GM12892 (cell line): ENCODE data around the gene CAMK2B.
"Not testable (repeated sequence)": the region's sequence is repeated elsewhere in the genome, so short reads cannot be mapped to it uniquely, and the experiment has no call there.

ENCODE experiments used
- DNase-seq: peaks from one replicate; pipeline ENCODE4 v3.0.0; 2011; ENCODE audit not compliant: insufficient read length
- FAIRE-seq: peaks from 2 replicates; lab custom pipeline; 2011; peaks lifted over from hg19 to GRCh38; lab: Jason Lieb, UNC
- POLR2A ChIP-seq: IDR thresholded peaks from 2 replicates; pipeline ENCODE4 v1.6.1; 2011; ENCODE audit warnings: low read depth, low read length, control low read depth
- POLR2AphosphoS5 ChIP-seq: IDR thresholded peaks from 2 replicates; pipeline ENCODE4 v1.6.1; 2011; ENCODE audit warnings: low read depth, low read length, control low read depth
- TAF1 ChIP-seq: IDR thresholded peaks from 2 replicates; pipeline ENCODE4 v1.6.1; 2011; ENCODE audit warnings: low read depth, mild to moderate bottlenecking, control low read depth, low read length, borderline replicate concordance

Gene CAMK2B

GRCh38 chr7:44212018-44212417 lies 113.4 kb downstream of the CAMK2B start:
- TF ChIP-seq TAF1, result no peak
- TF ChIP-seq POLR2A, result no peak
- TF ChIP-seq POLR2AphosphoS5, result no peak
- DNase-seq, result no peak
- no peak for FAIRE-seq

GRCh38 chr7:44211126-44211675 lies 114.2 kb downstream of the CAMK2B start:
- FAIRE-seq (no peak), DNase-seq (no peak)
- TF ChIP-seq POLR2A (no peak), TAF1 (no peak), POLR2AphosphoS5 (no peak)

GRCh38 chr7:44210107-44210506 lies 115.3 kb downstream of the CAMK2B start:
- DNase-seq, result no peak
- no peak for FAIRE-seq
- no peak for TF ChIP-seq TAF1
- no peak for TF ChIP-seq POLR2A
- TF ChIP-seq POLR2AphosphoS5, result no peak

GRCh38 chr7:44208085-44208484 lies 117.3 kb downstream of the CAMK2B start:
- FAIRE-seq, result no peak

GRCh38 chr7:44206008-44206407 lies 119.4 kb downstream of the CAMK2B start:
- TF ChIP-seq POLR2AphosphoS5 (no peak), POLR2A (no peak), TAF1 (no peak)
- no peak for FAIRE-seq

More at GRCh38 chr7:44208085-44208484, 117.3 kb downstream of the CAMK2B start:
- DNase-seq, result no peak
- TF ChIP-seq POLR2AphosphoS5, result no peak
- no peak for TF ChIP-seq POLR2A
- no peak for TF ChIP-seq TAF1

GRCh38 chr7:44201813-44202212 lies 123.6 kb downstream of the CAMK2B start:
- no peak for DNase-seq
- FAIRE-seq, result no peak
- TF ChIP-seq POLR2A (no peak), POLR2AphosphoS5 (no peak), TAF1 (no peak)

More at GRCh38 chr7:44206008-44206407, 119.4 kb downstream of the CAMK2B start:
- DNase-seq, result no peak

- DNase-seq, result peak; percentile 99
- peak; percentile 99 for FAIRE-seq
- TF ChIP-seq POLR2AphosphoS5, result peak; percentile 82
- peak; percentile 90 for TF ChIP-seq POLR2A
- peak; percentile 94 for TF ChIP-seq TAF1
These were observed 124.5 kb downstream of the CAMK2B start, which contains the start of gene YKT6 for GRCh38 chr7:44200699-44201461. YKT6 (plus strand) TSS chr7:44200978; CDS start chr7:44201136, 158 bp downstream.

GRCh38 chr7:44200163-44200562 lies 125.2 kb downstream of the CAMK2B start:
- DNase-seq, FAIRE-seq: not testable (repeated sequence)

- no peak for DNase-seq
- FAIRE-seq, result no peak
- TF ChIP-seq TAF1, result no peak
- TF ChIP-seq POLR2A, result no peak
- TF ChIP-seq POLR2AphosphoS5, result no peak
These were observed 127.9 kb downstream of the CAMK2B start for GRCh38 chr7:44197474-44197873.

- DNase-seq (no peak), FAIRE-seq (peak; percentile 71)
- TF ChIP-seq POLR2A (no peak), TAF1 (no peak), POLR2AphosphoS5 (no peak)
These were observed 128.9 kb downstream of the CAMK2B start for GRCh38 chr7:44196450-44196872.

- FAIRE-seq (no peak), DNase-seq (no peak)
- TF ChIP-seq POLR2AphosphoS5, result no peak
- TF ChIP-seq POLR2A, result no peak
- TF ChIP-seq TAF1, result no peak
These were observed 129.5 kb downstream of the CAMK2B start for GRCh38 chr7:44195889-44196288.
